BE2C (cell line): ENCODE measurements around the gene MTHFR.

Source experiments
- DNase-seq: peaks from one replicate; pipeline ENCODE4 v3.0.0-alpha.2; 2020
- H3K27me3 ChIP-seq: fragments of 250-450 bp; sonication (Bioruptor Pico); 2 replicates; pipeline ENCODE4 v1.5.1; 2020; ENCODE audit warnings: mild to moderate bottlenecking
- H3K36me3 ChIP-seq: fragments of 250-450 bp; sonication (Bioruptor Pico); 2 replicates; pipeline ENCODE4 v1.5.1; 2020; ENCODE audit warnings: mild to moderate bottlenecking
- H3K4me1 ChIP-seq: fragments of 250-450 bp; sonication (Bioruptor Pico); 2 replicates; pipeline ENCODE4 v1.5.1; 2020
- H3K4me3 ChIP-seq: 2 replicates; pipeline ENCODE4 v1.5.1; 2011; ENCODE audit warnings: low read depth, low read length
- H3K9me3 ChIP-seq: fragments of 250-450 bp; sonication (Bioruptor Pico); 2 replicates; pipeline ENCODE4 v1.5.1; 2020
- TF ChIP-seq, protein P1 (sequence below): IDR thresholded peaks from 2 replicates; pipeline ENCODE4 v1.5.1; 2012; ENCODE audit warnings: mild to moderate bottlenecking, low read depth, low read length

MTHFR gene

DNA sequence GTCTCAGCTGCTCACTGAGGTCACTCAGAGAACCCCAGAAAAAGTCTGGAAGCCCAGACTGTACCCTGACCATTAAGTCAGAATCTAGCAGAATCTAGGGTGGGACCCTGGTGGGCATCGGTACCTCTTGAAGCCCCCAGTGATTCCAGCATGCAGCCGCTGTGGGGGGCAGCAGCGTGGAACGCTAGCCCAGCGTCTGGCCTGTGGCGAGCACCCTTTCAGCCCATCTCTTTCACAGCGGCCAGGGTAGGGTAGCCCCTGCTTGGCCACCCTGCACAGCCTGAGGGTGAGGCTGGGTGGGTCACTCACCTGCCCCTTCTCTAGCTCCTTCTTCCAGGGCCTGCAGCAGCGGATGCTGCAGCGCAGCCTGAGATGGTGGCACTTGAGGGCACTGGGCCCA, 27.4 kb downstream of the MTHFR start:
- Histone ChIP-seq H3K4me3 (no peak overlapping the region), H3K27me3 (no peaks in the 10 kb centered on the region), H3K4me1 (no peaks in the 10 kb centered on the region), H3K36me3 (no peaks in the 10 kb centered on the region), H3K9me3 (no peaks in the 10 kb centered on the region)
- DNase-seq, result no peak
- TF ChIP-seq, protein P1, sequence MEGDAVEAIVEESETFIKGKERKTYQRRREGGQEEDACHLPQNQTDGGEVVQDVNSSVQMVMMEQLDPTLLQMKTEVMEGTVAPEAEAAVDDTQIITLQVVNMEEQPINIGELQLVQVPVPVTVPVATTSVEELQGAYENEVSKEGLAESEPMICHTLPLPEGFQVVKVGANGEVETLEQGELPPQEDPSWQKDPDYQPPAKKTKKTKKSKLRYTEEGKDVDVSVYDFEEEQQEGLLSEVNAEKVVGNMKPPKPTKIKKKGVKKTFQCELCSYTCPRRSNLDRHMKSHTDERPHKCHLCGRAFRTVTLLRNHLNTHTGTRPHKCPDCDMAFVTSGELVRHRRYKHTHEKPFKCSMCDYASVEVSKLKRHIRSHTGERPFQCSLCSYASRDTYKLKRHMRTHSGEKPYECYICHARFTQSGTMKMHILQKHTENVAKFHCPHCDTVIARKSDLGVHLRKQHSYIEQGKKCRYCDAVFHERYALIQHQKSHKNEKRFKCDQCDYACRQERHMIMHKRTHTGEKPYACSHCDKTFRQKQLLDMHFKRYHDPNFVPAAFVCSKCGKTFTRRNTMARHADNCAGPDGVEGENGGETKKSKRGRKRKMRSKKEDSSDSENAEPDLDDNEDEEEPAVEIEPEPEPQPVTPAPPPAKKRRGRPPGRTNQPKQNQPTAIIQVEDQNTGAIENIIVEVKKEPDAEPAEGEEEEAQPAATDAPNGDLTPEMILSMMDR, result no peak

DNA sequence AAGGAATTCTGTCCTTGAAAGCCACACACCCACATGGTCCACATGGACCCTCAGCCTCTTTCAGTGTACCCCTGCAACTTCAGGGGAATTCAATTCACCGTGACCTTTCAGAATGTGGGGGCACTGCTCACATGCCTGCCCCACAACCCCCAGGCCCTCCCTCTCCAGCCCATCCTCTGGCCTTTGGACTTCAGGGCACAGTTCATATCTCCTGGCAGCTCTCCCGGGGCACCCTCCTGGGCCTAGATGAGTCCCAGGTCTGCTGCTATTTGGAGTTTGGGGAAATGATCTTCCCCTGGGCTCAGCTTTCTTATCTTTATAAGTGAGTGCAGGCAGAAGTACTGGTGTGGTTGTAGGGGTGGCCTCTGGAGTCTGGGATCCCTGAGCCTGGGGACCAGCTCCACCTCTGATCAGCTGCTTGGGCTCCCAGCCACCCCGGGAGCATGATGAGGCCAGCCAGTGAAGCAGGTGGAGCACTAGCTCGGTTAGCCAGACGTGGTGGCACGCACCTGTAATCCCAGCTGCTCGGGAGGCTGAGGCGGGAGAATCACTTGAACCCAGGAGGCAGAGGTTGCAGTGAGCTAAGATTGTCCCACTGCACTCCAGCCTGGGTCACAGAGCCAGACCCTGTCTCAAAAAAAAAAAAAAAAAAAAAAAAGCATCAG, 28.0 kb downstream of the MTHFR start:
- H3K27me3 ChIP-seq, result no peaks in the 10 kb centered on the region
- TF ChIP-seq, protein P1, result no peak
- H3K9me3 ChIP-seq, result no peaks in the 10 kb centered on the region
- no peak for DNase-seq
- no peak overlapping the region for H3K4me3 ChIP-seq
- H3K36me3 ChIP-seq, result no peaks in the 10 kb centered on the region
- no peaks in the 10 kb centered on the region for H3K4me1 ChIP-seq

DNA sequence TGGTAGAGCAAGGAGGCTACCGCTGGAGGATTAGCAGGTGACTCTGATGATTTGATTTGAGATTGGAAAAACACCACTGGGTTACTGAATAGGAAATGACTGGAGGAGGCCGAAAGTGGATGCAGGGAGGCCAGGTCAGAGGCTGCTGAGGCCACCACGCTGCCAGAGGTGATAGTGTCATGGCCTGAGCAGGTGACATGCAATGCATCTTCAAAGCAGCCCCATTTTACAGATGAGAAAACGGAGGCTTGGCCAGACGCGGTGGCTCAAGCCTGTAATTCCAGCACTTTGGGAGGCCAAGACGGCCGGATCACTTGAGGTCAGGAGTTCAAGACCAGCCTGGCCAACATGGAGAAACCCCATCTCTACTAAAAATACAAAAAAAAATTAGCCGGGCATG, 31.0 kb downstream of the MTHFR start:
- TF ChIP-seq, protein P1, result no peak

DNA sequence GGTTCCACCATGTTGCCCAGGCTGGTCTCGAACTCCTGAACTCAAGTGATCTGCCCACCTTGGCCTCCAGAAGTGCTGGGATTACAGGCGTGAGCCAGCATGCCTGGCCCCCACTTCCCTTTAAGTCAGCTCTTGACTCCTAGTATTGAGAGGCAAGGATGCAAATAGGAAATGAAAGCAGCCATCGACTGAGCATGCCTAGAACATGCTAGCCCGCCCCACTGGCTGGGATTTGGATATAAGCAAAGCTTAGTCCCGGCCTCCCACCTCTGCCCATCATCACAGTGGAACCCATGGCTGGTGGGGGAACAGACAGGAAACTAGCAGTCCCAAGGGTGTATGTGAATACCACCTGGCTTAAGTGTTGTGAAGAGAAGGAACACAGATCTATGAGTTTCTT, 33.3 kb downstream of the MTHFR start:
- no peak for DNase-seq
- Histone ChIP-seq H3K4me1 (no peaks in the 10 kb centered on the region), H3K36me3 (no peaks in the 10 kb centered on the region), H3K4me3 (no peak overlapping the region), H3K27me3 (no peaks in the 10 kb centered on the region), H3K9me3 (no peaks in the 10 kb centered on the region)
- TF ChIP-seq, protein P1, result no peak

More for the DNA sequence above, 31.0 kb downstream of the MTHFR start:
- Histone ChIP-seq H3K9me3 (no peaks in the 10 kb centered on the region), H3K4me1 (no peaks in the 10 kb centered on the region), H3K4me3 (no peak overlapping the region), H3K36me3 (no peaks in the 10 kb centered on the region), H3K27me3 (no peaks in the 10 kb centered on the region)
- DNase-seq, result no peak

DNA sequence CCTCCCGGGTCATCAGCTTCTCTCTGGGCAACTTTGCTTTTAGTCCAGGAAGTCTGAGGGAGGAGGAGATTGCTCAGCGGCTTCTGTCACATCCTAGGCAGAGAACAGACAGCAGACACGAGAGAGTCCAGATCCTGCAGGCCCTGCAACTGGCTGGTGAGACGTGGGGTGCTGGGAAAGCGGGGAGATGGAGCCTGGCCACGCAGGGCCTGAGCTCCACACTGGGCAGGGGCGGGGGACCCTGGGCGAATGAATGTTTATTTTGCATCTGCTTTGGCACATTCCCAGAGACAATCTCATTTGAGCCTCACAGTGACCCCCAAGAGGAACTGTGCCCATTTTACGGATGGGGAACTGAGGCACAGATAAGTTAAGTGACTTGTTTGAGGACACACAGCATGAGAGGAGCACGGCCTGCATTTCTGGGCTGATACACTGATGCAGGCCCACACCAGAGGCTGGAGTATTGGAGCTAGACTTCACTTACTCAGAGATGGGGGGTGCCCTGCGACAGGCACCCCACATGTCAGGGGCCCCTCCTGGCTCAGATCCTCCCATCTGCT, 34.2 kb downstream of the MTHFR start:
- no peaks in the 10 kb centered on the region for H3K4me1 ChIP-seq
- no peak for DNase-seq
- no peaks in the 10 kb centered on the region for H3K27me3 ChIP-seq
- H3K4me3 ChIP-seq, result no peak overlapping the region
- no peaks in the 10 kb centered on the region for H3K36me3 ChIP-seq
- no peaks in the 10 kb centered on the region for H3K9me3 ChIP-seq
- TF ChIP-seq, protein P1, result no peak

DNA sequence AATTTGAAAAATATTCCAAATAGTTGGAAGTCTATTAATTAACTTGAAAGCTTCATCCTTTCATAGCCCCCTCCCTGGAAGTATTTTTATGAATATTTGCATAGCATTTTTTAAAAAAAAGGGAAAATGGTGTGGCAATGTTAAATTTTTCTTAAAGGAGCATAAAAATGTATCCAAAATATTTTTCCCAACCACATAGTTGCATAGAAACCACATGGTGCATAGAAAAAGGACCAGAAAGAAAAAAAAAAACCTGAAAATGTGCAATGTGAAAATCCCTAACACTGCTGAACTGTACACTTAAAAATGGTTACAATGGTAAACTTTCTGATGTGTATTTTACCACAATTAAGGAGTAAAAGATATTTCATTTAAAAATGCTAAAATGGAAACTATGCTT, 35.8 kb downstream of the MTHFR start:
- TF ChIP-seq, protein P1, result no peak
- H3K27me3 ChIP-seq, result no peaks in the 10 kb centered on the region
- no peak overlapping the region for H3K4me3 ChIP-seq
- no peaks in the 10 kb centered on the region for H3K36me3 ChIP-seq
- H3K9me3 ChIP-seq, result no peaks in the 10 kb centered on the region
- no peaks in the 10 kb centered on the region for H3K4me1 ChIP-seq
- no peak for DNase-seq
